Measurements from ENCODE around the gene BTF3L4. TPM values are rescaled to one million over a fixed set of nuclear protein-coding genes. Genes with fewer than 3 reads are reported as not detected.

BTF3L4 gene
- total and polyA plus RNA-seq, 2 donors: 60.5 to 66.2 TPM

- Histone ChIP-seq H3K4me3 (ENCODE audit: low read length in 2 of 2) (peak overlapping the region; percentile 55 to 87), H3K27me3 (ENCODE audit: control insufficient read depth in 2 of 2, insufficient read depth in 1 of 2, low read length in 1 of 2) (no peaks in the 10 kb centered on the region), H3K36me3 (ENCODE audit: control insufficient read depth in 2 of 2, insufficient read depth in 2 of 2, low read length in 1 of 2) (peaks cover 0 to 11% of the 10 kb centered on the region in 2 donors), H3K9me3 (ENCODE audit: control insufficient read depth in 2 of 2, insufficient read depth in 1 of 2, low read length in 1 of 2) (no peaks in the 10 kb centered on the region), H3K27ac (ENCODE audit: low read depth in 1 of 2, low read length in 1 of 2) (peak overlapping the region in 1 of 2 donors; percentile 20), H3K4me1 (ENCODE audit: control insufficient read depth in 2 of 2, insufficient read depth in 2 of 2, low read length in 2 of 2) (peaks cover 8 to 16% of the 10 kb centered on the region in 2 donors)
- WGBS: 72% methylated on average over 5 of the region's 5 CpGs
- DNase-seq (ENCODE audit: low read depth in 6 of 9, low spot score in 9 of 9): peak in 5 of 9 donors; percentile 3 to 28 (median 4)
These were observed 23.8 kb upstream of the BTF3L4 start for GRCh38 chr1:52032124-52032784.

GRCh38 chr1:52032785-52033131 lies 23.3 kb upstream of the BTF3L4 start:
- H3K4me1 ChIP-seq (ENCODE audit: control insufficient read depth in 2 of 2, insufficient read depth in 2 of 2, low read length in 2 of 2): peaks cover 8 to 16% of the 10 kb centered on the region in 2 donors
- WGBS: 12% methylated on average over 24 of the region's 24 CpGs
- H3K9me3 ChIP-seq (ENCODE audit: control insufficient read depth in 2 of 2, insufficient read depth in 1 of 2, low read length in 1 of 2): no peaks in the 10 kb centered on the region
- peak in 5 of 9 donors; percentile 2 to 40 (median 8) for DNase-seq (ENCODE audit: low read depth in 6 of 9, low spot score in 9 of 9)
- H3K36me3 ChIP-seq (ENCODE audit: control insufficient read depth in 2 of 2, insufficient read depth in 2 of 2, low read length in 1 of 2): peaks cover 4 to 12% of the 10 kb centered on the region in 2 donors
- no peaks in the 10 kb centered on the region for H3K27me3 ChIP-seq (ENCODE audit: control insufficient read depth in 2 of 2, insufficient read depth in 1 of 2, low read length in 1 of 2)
- peak overlapping the region; percentile 55 to 87 for H3K4me3 ChIP-seq (ENCODE audit: low read length in 2 of 2)
- H3K27ac ChIP-seq (ENCODE audit: low read depth in 1 of 2, low read length in 1 of 2): peak overlapping the region; percentile 81 to 86

GRCh38 chr1:52033190-52034049 lies 22.7 kb upstream of the BTF3L4 start, which contains the start of gene KTI12:
KTI12 (minus strand) TSS chr1:52033810; CDS start chr1:52033761, 49 bp downstream.
- Histone ChIP-seq H3K27me3 (ENCODE audit: control insufficient read depth in 2 of 2, insufficient read depth in 1 of 2, low read length in 1 of 2) (no peaks in the 10 kb centered on the region), H3K9me3 (ENCODE audit: control insufficient read depth in 2 of 2, insufficient read depth in 1 of 2, low read length in 1 of 2) (no peaks in the 10 kb centered on the region), H3K27ac (ENCODE audit: low read depth in 1 of 2, low read length in 1 of 2) (peak within 1 kb of the TSS; percentile 81 to 86), H3K4me3 (ENCODE audit: low read length in 2 of 2) (peak within 1 kb of the TSS; percentile 55 to 87), H3K36me3 (ENCODE audit: control insufficient read depth in 2 of 2, insufficient read depth in 2 of 2, low read length in 1 of 2) (peaks cover 10 to 14% of the 10 kb centered on the region in 2 donors), H3K4me1 (ENCODE audit: control insufficient read depth in 2 of 2, insufficient read depth in 2 of 2, low read length in 2 of 2) (peaks cover 8 to 16% of the 10 kb centered on the region in 2 donors)
- WGBS: 3% methylated on average over 78 of the region's 78 CpGs
- peak; percentile 78 to 95 (median 86) for DNase-seq (ENCODE audit: low read depth in 6 of 9, low spot score in 9 of 9)

- Histone ChIP-seq H3K27me3 (ENCODE audit: control insufficient read depth in 2 of 2, insufficient read depth in 1 of 2, low read length in 1 of 2) (no peaks in the 10 kb centered on the region), H3K4me3 (ENCODE audit: low read length in 2 of 2) (peak overlapping the region; percentile 55 to 87), H3K9me3 (ENCODE audit: control insufficient read depth in 2 of 2, insufficient read depth in 1 of 2, low read length in 1 of 2) (no peaks in the 10 kb centered on the region), H3K36me3 (ENCODE audit: control insufficient read depth in 2 of 2, insufficient read depth in 2 of 2, low read length in 1 of 2) (peaks cover 10 to 16% of the 10 kb centered on the region in 2 donors), H3K4me1 (ENCODE audit: control insufficient read depth in 2 of 2, insufficient read depth in 2 of 2, low read length in 2 of 2) (peaks cover 8 to 16% of the 10 kb centered on the region in 2 donors), H3K27ac (ENCODE audit: low read depth in 1 of 2, low read length in 1 of 2) (peak overlapping the region; percentile 81 to 86)
- WGBS: 99% methylated on average over 2 of the region's 2 CpGs
- DNase-seq (ENCODE audit: low read depth in 6 of 9, low spot score in 9 of 9): no peak
These were observed 22.1 kb upstream of the BTF3L4 start for GRCh38 chr1:52034050-52034384.

- DNase-seq (ENCODE audit: low read depth in 6 of 9, low spot score in 9 of 9): no peak
- peaks cover 0 to 9% of the 10 kb centered on the region in 2 donors for H3K4me1 ChIP-seq (ENCODE audit: control insufficient read depth in 2 of 2, insufficient read depth in 2 of 2, low read length in 2 of 2)
- no peak overlapping the region for H3K27ac ChIP-seq (ENCODE audit: low read depth in 1 of 2, low read length in 1 of 2)
- H3K27me3 ChIP-seq (ENCODE audit: control insufficient read depth in 2 of 2, insufficient read depth in 1 of 2, low read length in 1 of 2): no peaks in the 10 kb centered on the region
- no peaks in the 10 kb centered on the region for H3K9me3 ChIP-seq (ENCODE audit: control insufficient read depth in 2 of 2, insufficient read depth in 1 of 2, low read length in 1 of 2)
- peaks cover 20 to 22% of the 10 kb centered on the region in 2 donors for H3K36me3 ChIP-seq (ENCODE audit: control insufficient read depth in 2 of 2, insufficient read depth in 2 of 2, low read length in 1 of 2)
- 97% methylated on average over 5 of the region's 5 CpGs for WGBS
- no peak overlapping the region for H3K4me3 ChIP-seq (ENCODE audit: low read length in 2 of 2)
These were observed 18.7 kb upstream of the BTF3L4 start for GRCh38 chr1:52037402-52037814.

GRCh38 chr1:52037909-52038308 lies 18.2 kb upstream of the BTF3L4 start:
- Histone ChIP-seq H3K27me3 (ENCODE audit: control insufficient read depth in 2 of 2, insufficient read depth in 1 of 2, low read length in 1 of 2) (no peaks in the 10 kb centered on the region), H3K4me3 (ENCODE audit: low read length in 2 of 2) (no peak overlapping the region), H3K4me1 (ENCODE audit: control insufficient read depth in 2 of 2, insufficient read depth in 2 of 2, low read length in 2 of 2) (peaks cover 0 to 4% of the 10 kb centered on the region in 2 donors), H3K36me3 (ENCODE audit: control insufficient read depth in 2 of 2, insufficient read depth in 2 of 2, low read length in 1 of 2) (peaks cover 20 to 22% of the 10 kb centered on the region in 2 donors), H3K27ac (ENCODE audit: low read depth in 1 of 2, low read length in 1 of 2) (no peak overlapping the region), H3K9me3 (ENCODE audit: control insufficient read depth in 2 of 2, insufficient read depth in 1 of 2, low read length in 1 of 2) (no peaks in the 10 kb centered on the region)
- 98% methylated on average over 1 of the region's 1 CpG for WGBS
- no peak for DNase-seq (ENCODE audit: low read depth in 6 of 9, low spot score in 9 of 9)

- peaks cover 22 to 23% of the 10 kb centered on the region in 2 donors for H3K36me3 ChIP-seq (ENCODE audit: control insufficient read depth in 2 of 2, insufficient read depth in 2 of 2, low read length in 1 of 2)
- no peaks in the 10 kb centered on the region for H3K27me3 ChIP-seq (ENCODE audit: control insufficient read depth in 2 of 2, insufficient read depth in 1 of 2, low read length in 1 of 2)
- no peak overlapping the region for H3K27ac ChIP-seq (ENCODE audit: low read depth in 1 of 2, low read length in 1 of 2)
- WGBS: 97% methylated on average over 4 of the region's 4 CpGs
- no peaks in the 10 kb centered on the region for H3K9me3 ChIP-seq (ENCODE audit: control insufficient read depth in 2 of 2, insufficient read depth in 1 of 2, low read length in 1 of 2)
- no peak for DNase-seq (ENCODE audit: low read depth in 6 of 9, low spot score in 9 of 9)
- H3K4me3 ChIP-seq (ENCODE audit: low read length in 2 of 2): no peak overlapping the region
- H3K4me1 ChIP-seq (ENCODE audit: control insufficient read depth in 2 of 2, insufficient read depth in 2 of 2, low read length in 2 of 2): no peaks in the 10 kb centered on the region
These were observed 14.4 kb upstream of the BTF3L4 start for GRCh38 chr1:52041551-52042185.

- Histone ChIP-seq H3K9me3 (ENCODE audit: control insufficient read depth in 2 of 2, insufficient read depth in 1 of 2, low read length in 1 of 2) (no peaks in the 10 kb centered on the region), H3K36me3 (ENCODE audit: control insufficient read depth in 2 of 2, insufficient read depth in 2 of 2, low read length in 1 of 2) (peaks cover 8 to 9% of the 10 kb centered on the region in 2 donors), H3K4me3 (ENCODE audit: low read length in 2 of 2) (no peak overlapping the region), H3K27ac (ENCODE audit: low read depth in 1 of 2, low read length in 1 of 2) (no peak overlapping the region), H3K4me1 (ENCODE audit: control insufficient read depth in 2 of 2, insufficient read depth in 2 of 2, low read length in 2 of 2) (no peaks in the 10 kb centered on the region), H3K27me3 (ENCODE audit: control insufficient read depth in 2 of 2, insufficient read depth in 1 of 2, low read length in 1 of 2) (no peaks in the 10 kb centered on the region)
- 97% methylated on average over 2 of the region's 2 CpGs for WGBS
- DNase-seq (ENCODE audit: low read depth in 6 of 9, low spot score in 9 of 9): no peak
These were observed 10.9 kb upstream of the BTF3L4 start for GRCh38 chr1:52045236-52045635.
